GM21367 (cell line): ENCODE results near the gene RNF208.
"Not testable (repeated sequence)": the region's sequence is repeated elsewhere in the genome, so short reads cannot be mapped to it uniquely, and the experiment has no call there.

Source experiments
- ATAC-seq: cut with Tn5 transposase; IDR thresholded peaks from one replicate; pipeline ENCODE4 v1.9.1; 2021; ENCODE audit not compliant: unreplicated experiment

The RNF208 gene

GRCh38 chr9:137222190-137223077 lies at the start of gene RNF208:
RNF208 (minus strand) TSS chr9:137222240; CDS start chr9:137221212, 1,028 bp downstream.
- ATAC-seq = no peak

GRCh38 chr9:137271696-137272076 lies 49.6 kb upstream of the RNF208 start:
- ATAC-seq = no peak

GRCh38 chr9:137270929-137271695 lies 49.1 kb upstream of the RNF208 start:
- no peak for ATAC-seq

GRCh38 chr9:137269231-137269772 lies 47.3 kb upstream of the RNF208 start:
- no peak for ATAC-seq

GRCh38 chr9:137268538-137269201 lies 46.6 kb upstream of the RNF208 start:
- no peak for ATAC-seq

- no peak for ATAC-seq
Observed at GRCh38 chr9:137267933-137268355, 45.9 kb upstream of the RNF208 start.

GRCh38 chr9:137266585-137267453 lies 44.8 kb upstream of the RNF208 start:
- no peak for ATAC-seq

GRCh38 chr9:137266162-137266527 lies 44.1 kb upstream of the RNF208 start:
- no peak for ATAC-seq

GRCh38 chr9:137265496-137266161 lies 43.6 kb upstream of the RNF208 start:
- ATAC-seq = no peak

GRCh38 chr9:137264067-137264466 lies 42.0 kb upstream of the RNF208 start:
- ATAC-seq = no peak

- ATAC-seq = no peak
Observed at GRCh38 chr9:137263506-137263905, 41.5 kb upstream of the RNF208 start.

GRCh38 chr9:137262909-137263285 lies 40.9 kb upstream of the RNF208 start:
- ATAC-seq = no peak

- not testable (repeated sequence) for ATAC-seq
Observed at GRCh38 chr9:137262173-137262908, 40.3 kb upstream of the RNF208 start.

GRCh38 chr9:137256856-137257255 lies 34.8 kb upstream of the RNF208 start:
- no peak for ATAC-seq

GRCh38 chr9:137256362-137256761 lies 34.3 kb upstream of the RNF208 start:
- ATAC-seq = no peak

GRCh38 chr9:137255448-137256114 lies 33.5 kb upstream of the RNF208 start:
- no peak for ATAC-seq

- peak; percentile 64 for ATAC-seq
Observed at GRCh38 chr9:137254624-137255447, 32.8 kb upstream of the RNF208 start, which contains the start of gene NELFB. NELFB (plus strand) TSS chr9:137255327.
